ENCODE results near the gene USP53.

GRCh38 chr4:119190354-119190753 lies 22.2 kb upstream of the USP53 start:
- TF ChIP-seq CTCF (IDR thresholded peaks at IDR 0.05; ENCODE audit: insufficient read depth, low read length, poor library complexity, severe bottlenecking): no peak
- TF ChIP-seq EZH2phosphoT487 (conservative IDR thresholded peaks at IDR 0.05; ENCODE audit: low read length): no peak

All from SU-DHL-6 (cell line).